Measurements from ENCODE around the gene CASD1.

CASD1 gene

DNA sequence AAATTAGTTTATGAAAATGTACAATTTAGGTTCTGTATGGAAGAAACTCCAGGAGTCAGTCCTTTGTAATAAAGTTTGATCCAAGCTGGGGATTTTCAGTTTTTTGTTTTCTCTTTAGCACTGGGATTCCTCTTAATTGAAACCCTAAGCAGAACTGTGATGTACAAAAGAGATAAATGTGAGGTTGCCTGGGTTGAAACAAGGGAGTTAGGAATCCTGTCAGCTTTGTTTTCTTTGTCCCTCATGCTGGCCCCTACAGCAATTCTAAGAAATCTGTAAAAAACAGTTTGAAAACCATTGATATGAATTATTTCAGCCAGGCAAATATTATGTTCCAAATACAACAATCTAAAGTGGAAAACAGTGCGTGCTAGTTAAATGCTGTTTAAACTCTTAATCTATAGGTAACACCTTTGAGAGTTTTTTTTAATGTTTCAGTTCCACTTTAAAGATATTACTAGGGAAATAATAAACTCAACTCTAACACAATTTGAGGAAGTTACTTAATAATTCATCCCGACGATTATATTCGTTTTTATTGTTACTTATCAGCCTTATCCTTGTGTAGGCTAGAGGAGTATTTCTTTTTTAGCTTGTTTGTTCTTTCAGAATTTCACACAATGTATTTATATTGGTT, 81.0 kb downstream of the CASD1 start:
- no peak for DNase-seq

DNA sequence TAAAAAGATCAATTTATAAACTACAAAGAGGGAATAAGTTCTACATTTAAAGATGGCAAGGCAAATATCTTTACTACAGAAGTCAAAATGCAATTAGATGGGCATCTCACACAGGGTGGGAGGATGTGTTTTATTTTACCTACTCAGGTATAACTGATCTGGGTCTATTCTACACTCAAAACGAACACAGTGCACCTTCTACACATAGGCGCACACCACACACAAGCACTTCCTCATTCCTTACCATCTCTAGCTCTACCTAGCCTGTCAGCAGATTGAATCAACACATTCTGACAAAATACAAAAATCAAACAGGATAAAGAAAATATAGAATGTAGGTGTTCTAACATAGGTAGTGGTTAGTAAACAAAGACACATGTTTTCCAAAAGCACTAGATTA, 81.6 kb downstream of the CASD1 start:
- DNase-seq, result no peak

GRCh38 chr7:94594882-94595281, 85.3 kb downstream of the CASD1 start:
- no peak for DNase-seq

GRCh38 chr7:94595717-94596116, 86.1 kb downstream of the CASD1 start:
- no peak for DNase-seq

GRCh38 chr7:94600267-94600666, 90.7 kb downstream of the CASD1 start:
- no peak for DNase-seq

DNA sequence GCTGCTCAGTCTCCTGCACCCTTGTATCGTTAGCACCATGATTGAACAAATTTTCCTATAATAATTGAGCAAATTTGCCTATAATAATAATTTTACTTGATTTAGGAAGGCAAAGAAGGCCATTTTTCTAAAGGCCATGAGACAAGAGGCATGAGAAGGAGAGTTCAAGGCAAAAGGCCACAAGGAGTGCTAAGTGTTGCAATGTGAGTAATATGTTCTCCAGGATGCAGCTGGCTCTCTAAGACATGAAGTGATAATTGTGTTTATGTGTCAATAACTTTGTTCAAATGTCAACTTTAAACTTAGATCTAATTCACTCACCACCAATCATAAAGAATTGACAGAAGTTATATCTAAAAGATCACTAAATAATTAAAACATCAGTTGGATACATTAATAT, 92.6 kb downstream of the CASD1 start:
- DNase-seq, result no peak

DNA sequence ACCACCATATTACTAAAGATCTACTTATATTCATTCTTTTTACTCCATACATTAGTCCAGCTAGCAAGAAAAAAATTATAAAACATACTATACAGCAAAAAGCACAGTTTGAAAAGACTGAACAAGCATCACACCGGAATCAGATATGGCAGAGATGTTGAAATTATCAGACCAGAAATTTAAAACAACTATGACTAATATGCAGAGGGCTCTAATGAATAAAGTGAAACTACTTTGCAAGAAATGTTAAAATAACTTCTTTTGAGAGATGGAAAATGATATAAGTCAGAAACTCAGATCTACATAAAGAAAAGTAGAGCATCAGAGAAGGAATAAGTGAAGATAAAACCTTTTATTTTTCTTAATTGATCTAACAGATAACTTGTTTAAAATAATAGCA, 95.4 kb downstream of the CASD1 start:
- DNase-seq, result no peak
